Measurements from ENCODE around the gene PGBD1. TPM values are rescaled to one million over a fixed set of nuclear protein-coding genes. Genes with fewer than 3 reads are reported as not detected.
"Not testable (repeated sequence)": the region's sequence is repeated elsewhere in the genome, so short reads cannot be mapped to it uniquely, and the experiment has no call there.

Gene PGBD1
- total and polyA plus RNA-seq, 12 donors: 1.1 to 7.9 (median 3.2) TPM

DNA sequence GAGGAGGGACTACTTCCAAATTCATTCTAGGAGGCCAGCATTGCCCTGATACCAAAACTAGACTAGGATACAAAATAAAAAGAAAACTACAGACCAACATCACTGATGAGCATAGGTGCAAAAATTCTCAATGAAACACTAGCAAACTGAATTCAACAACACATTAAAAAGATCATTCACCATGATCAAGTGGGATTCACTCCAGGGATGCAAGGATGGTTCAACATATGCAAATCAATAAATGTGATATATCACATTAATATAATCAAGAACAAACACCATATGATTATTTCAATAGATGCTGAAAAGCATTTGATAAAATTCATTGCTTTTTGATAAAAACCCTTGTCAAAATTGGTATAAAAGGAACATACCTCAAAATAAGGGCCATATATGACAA, 10.2 kb downstream of the PGBD1 start:
- H3K27ac ChIP-seq: no peak overlapping the region
- TF ChIP-seq POLR2A (IDR thresholded peaks at IDR 0.05): no peak
- TF ChIP-seq, protein P1, sequence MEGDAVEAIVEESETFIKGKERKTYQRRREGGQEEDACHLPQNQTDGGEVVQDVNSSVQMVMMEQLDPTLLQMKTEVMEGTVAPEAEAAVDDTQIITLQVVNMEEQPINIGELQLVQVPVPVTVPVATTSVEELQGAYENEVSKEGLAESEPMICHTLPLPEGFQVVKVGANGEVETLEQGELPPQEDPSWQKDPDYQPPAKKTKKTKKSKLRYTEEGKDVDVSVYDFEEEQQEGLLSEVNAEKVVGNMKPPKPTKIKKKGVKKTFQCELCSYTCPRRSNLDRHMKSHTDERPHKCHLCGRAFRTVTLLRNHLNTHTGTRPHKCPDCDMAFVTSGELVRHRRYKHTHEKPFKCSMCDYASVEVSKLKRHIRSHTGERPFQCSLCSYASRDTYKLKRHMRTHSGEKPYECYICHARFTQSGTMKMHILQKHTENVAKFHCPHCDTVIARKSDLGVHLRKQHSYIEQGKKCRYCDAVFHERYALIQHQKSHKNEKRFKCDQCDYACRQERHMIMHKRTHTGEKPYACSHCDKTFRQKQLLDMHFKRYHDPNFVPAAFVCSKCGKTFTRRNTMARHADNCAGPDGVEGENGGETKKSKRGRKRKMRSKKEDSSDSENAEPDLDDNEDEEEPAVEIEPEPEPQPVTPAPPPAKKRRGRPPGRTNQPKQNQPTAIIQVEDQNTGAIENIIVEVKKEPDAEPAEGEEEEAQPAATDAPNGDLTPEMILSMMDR (IDR thresholded peaks at IDR 0.05): no peak
- peaks cover 0 to 11% of the 10 kb centered on the region in 2 donors for H3K36me3 ChIP-seq (replicated peaks in 1 of 2)
- no peak overlapping the region for H3K4me3 ChIP-seq
- DNase-seq: no peak
- no peaks in the 10 kb centered on the region for H3K27me3 ChIP-seq
- H3K4me1 ChIP-seq (replicated peaks in 1 of 2): no peaks in the 10 kb centered on the region
- H3K9me3 ChIP-seq (replicated peaks in 1 of 3): no peaks in the 10 kb centered on the region
- intact Hi-C loops (cut with DNase I): no loop called here

DNA sequence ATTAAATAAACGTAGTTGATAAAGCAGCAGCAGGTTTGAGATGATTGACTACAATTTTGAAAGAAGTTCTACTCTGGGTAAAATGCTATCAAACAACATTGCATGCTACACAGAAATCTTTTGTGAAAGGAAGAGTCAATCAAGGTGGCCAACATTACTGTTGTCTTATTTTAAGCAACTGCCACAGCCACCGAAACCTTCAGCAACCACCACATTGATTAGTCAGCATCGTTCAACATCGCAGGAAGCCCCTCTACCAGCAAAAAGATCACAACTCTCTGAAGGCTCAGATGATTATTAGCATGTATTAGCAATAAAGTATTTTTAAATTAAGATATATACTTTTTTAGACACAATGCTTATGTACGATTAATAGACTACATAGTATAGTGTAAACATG, 14.0 kb downstream of the PGBD1 start:
- H3K9me3 ChIP-seq (replicated peaks in 1 of 3): no peaks in the 10 kb centered on the region
- H3K27ac ChIP-seq: no peak overlapping the region
- no peak for DNase-seq
- intact Hi-C loops (cut with DNase I): no loop called here
- no peak for TF ChIP-seq POLR2A (IDR thresholded peaks at IDR 0.05)
- TF ChIP-seq, protein P1 (IDR thresholded peaks at IDR 0.05): no peak
- H3K4me3 ChIP-seq: no peak overlapping the region
- peaks cover 0 to 7% of the 10 kb centered on the region in 2 donors for H3K36me3 ChIP-seq (replicated peaks in 1 of 2)
- H3K27me3 ChIP-seq: no peaks in the 10 kb centered on the region
- H3K4me1 ChIP-seq (replicated peaks in 1 of 2): no peaks in the 10 kb centered on the region
- WGBS, 4 donors: 87 to 97% (median 95%) methylated on average over 5 of the region's 5 CpGs

DNA sequence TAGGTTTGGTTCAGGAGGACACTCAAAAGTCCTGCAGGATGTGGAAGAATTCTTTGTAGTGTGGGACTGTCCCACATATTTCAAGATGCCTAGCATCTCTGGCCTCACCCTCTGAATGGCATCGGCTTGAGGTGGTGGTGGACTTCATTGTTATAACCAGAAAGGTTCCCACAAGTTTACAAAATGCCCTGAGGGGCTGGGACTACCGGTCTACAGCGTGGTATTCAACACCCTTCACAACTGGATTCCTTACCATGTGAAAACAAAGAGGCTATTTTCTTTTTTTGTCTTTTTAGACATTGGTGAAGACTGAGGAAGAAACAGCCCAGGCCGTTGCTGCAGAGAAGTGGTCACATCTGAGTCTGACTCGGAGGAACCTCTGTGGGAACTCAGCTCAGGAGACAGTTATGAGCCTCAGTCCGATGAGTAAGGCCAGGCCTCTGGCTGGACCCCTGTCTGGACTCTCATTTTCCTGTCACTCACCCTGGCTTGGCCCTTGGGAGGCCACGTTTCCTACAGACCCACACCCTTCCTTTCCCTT, 15.2 kb downstream of the PGBD1 start:
- H3K9me3 ChIP-seq (replicated peaks in 1 of 3): no peaks in the 10 kb centered on the region
- TF ChIP-seq POLR2A (IDR thresholded peaks at IDR 0.05): no peak
- TF ChIP-seq, protein P1 (IDR thresholded peaks at IDR 0.05): no peak
- H3K4me3 ChIP-seq: no peak overlapping the region
- no peaks in the 10 kb centered on the region for H3K27me3 ChIP-seq
- DNase-seq: no peak
- H3K27ac ChIP-seq: no peak overlapping the region
- H3K4me1 ChIP-seq (replicated peaks in 1 of 2): no peaks in the 10 kb centered on the region
- WGBS, 4 donors: 76 to 96% (median 93%) methylated on average over 7 of the region's 7 CpGs
- H3K36me3 ChIP-seq (replicated peaks in 1 of 2): peaks cover 0 to 7% of the 10 kb centered on the region in 2 donors
- intact Hi-C loops (cut with DNase I): no loop called here

DNA sequence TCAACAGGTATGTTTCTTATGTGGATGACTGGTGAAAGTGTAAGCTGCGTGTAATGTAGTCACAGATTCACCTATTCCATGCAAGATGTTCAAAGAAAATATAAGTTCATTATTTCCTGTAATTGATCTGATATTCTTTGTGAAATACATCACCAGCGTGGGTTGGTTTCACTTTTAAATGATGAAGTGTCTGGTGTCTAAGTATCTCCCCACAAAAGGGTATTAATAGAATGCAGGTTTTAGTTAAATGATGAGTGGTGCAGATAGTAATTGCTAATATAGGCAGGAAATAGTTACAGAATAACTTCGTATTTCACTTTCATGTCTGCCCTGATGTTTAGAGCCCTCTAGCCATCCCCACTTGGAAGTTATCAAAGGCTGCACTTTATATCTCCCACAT, 22.2 kb downstream of the PGBD1 start:
- H3K9me3 ChIP-seq (replicated peaks in 1 of 3): no peaks in the 10 kb centered on the region
- intact Hi-C loops (cut with DNase I): no loop called here
- no peak overlapping the region for H3K27ac ChIP-seq
- TF ChIP-seq POLR2A (IDR thresholded peaks at IDR 0.05): no peak
- TF ChIP-seq, protein P1 (IDR thresholded peaks at IDR 0.05): no peak
- no peaks in the 10 kb centered on the region for H3K36me3 ChIP-seq (replicated peaks in 1 of 2)
- no peaks in the 10 kb centered on the region for H3K4me1 ChIP-seq (replicated peaks in 1 of 2)
- H3K27me3 ChIP-seq: no peaks in the 10 kb centered on the region
- WGBS, 4 donors: 89 to 92% (median 92%) methylated on average over 3 of the region's 3 CpGs
- H3K4me3 ChIP-seq: no peak overlapping the region
- no peak for DNase-seq

DNA sequence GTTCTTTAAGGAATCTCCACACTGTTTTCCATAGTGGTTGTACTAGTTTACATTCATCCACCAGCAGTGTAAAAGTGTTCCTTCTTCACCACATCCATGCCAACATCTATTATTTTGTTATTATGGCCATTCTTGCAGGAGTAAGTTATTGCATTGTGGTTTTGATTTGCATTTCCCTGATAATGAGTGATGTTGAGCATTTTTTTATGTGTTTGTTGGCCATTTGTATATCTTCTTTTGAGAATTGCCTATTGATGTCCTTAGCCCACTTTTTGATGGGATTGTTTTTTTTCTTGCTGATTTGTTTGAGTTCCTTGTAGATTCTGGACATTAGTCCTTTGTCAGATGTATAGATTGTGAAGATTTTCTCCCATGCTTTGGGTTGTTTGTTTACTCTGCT, 25.0 kb downstream of the PGBD1 start:
- H3K27ac ChIP-seq; intact Hi-C loops (cut with DNase I); H3K4me3 ChIP-seq; H3K36me3 ChIP-seq (replicated peaks in 1 of 2); H3K27me3 ChIP-seq; DNase-seq; H3K4me1 ChIP-seq (replicated peaks in 1 of 2); H3K9me3 ChIP-seq (replicated peaks in 1 of 3): not testable (repeated sequence)
